Cardiac muscle cell (in vitro differentiated cells and primary cell): ENCODE measurements around the gene MYOF. TPM values are rescaled to one million over a fixed set of nuclear protein-coding genes. Genes with fewer than 3 reads are reported as not detected.

Experiments
- DNase-seq, 2 donors: peaks; one replicate each; pipeline versions ENCODE4 v3.0.0 to v3.0.0-alpha.2; 2010 to 2017; ENCODE audit warnings: low read depth in 1 of 2, low spot score in 1 of 2
- H3K27ac ChIP-seq: fragments of 200-600 bp; sonication (generic); 2 replicates; pipeline ENCODE4 v1.5.1; 2016
- H3K27me3 ChIP-seq: fragments of 200-600 bp; sonication (generic); 2 replicates; pipeline ENCODE4 v1.6.0; 2016; ENCODE audit warnings: control low read depth
- H3K36me3 ChIP-seq: fragments of 200-600 bp; sonication (generic); 2 replicates; pipeline ENCODE4 v1.5.1; 2016; ENCODE audit warnings: control low read depth
- H3K4me1 ChIP-seq: fragments of 200-600 bp; sonication (generic); 2 replicates; pipeline ENCODE4 v1.8.1; 2017; ENCODE audit warnings: low read depth, mild to moderate bottlenecking, mixed run types
- H3K4me3 ChIP-seq: fragments of 200-600 bp; sonication (generic); 2 replicates; pipeline ENCODE4 v1.5.1; 2016; ENCODE audit warnings: mild to moderate bottlenecking
- H3K9me3 ChIP-seq: fragments of 200-600 bp; sonication (generic); 2 replicates; pipeline ENCODE4 v1.5.1; 2017; ENCODE audit warnings: low read depth, mild to moderate bottlenecking, control low read depth
- polyA plus RNA-seq: library from polyadenylated mRNA; unstranded; fragments of >200 nt; fragmentation: Nextera tagmentation; extraction: Ambion mirVana; gene quantifications from 2 replicates; pipeline ENCODE4 v1.2.1, GENCODE V29; 2016
- total RNA-seq: library from RNA; depleted of rRNA; stranded (reverse); fragments of >200 nt; gene quantifications from 2 replicates; pipeline ENCODE4 v1.2.3, GENCODE V29; 2016
- TF ChIP-seq, protein P1 (sequence below): IDR thresholded peaks from 2 replicates; pipeline ENCODE4 v1.5.1; 2012; ENCODE audit warnings: low read depth, mild to moderate bottlenecking, low read length

Gene MYOF
- total and polyA plus RNA-seq, 2 experiments from 2014 or later: 13.4 to 22.4 TPM

GRCh38 chr10:93313798-93314197 is 168.3 kb downstream of the MYOF start:
- no peaks in the 10 kb centered on the region for H3K4me1 ChIP-seq
- H3K36me3 ChIP-seq: peaks cover 3% of the 10 kb centered on the region
- no peak overlapping the region for H3K4me3 ChIP-seq
- no peaks in the 10 kb centered on the region for H3K9me3 ChIP-seq
- no peak for DNase-seq
- TF ChIP-seq, protein P1, sequence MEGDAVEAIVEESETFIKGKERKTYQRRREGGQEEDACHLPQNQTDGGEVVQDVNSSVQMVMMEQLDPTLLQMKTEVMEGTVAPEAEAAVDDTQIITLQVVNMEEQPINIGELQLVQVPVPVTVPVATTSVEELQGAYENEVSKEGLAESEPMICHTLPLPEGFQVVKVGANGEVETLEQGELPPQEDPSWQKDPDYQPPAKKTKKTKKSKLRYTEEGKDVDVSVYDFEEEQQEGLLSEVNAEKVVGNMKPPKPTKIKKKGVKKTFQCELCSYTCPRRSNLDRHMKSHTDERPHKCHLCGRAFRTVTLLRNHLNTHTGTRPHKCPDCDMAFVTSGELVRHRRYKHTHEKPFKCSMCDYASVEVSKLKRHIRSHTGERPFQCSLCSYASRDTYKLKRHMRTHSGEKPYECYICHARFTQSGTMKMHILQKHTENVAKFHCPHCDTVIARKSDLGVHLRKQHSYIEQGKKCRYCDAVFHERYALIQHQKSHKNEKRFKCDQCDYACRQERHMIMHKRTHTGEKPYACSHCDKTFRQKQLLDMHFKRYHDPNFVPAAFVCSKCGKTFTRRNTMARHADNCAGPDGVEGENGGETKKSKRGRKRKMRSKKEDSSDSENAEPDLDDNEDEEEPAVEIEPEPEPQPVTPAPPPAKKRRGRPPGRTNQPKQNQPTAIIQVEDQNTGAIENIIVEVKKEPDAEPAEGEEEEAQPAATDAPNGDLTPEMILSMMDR: no peak
- no peak overlapping the region for H3K27ac ChIP-seq
- H3K27me3 ChIP-seq: no peaks in the 10 kb centered on the region

DNA sequence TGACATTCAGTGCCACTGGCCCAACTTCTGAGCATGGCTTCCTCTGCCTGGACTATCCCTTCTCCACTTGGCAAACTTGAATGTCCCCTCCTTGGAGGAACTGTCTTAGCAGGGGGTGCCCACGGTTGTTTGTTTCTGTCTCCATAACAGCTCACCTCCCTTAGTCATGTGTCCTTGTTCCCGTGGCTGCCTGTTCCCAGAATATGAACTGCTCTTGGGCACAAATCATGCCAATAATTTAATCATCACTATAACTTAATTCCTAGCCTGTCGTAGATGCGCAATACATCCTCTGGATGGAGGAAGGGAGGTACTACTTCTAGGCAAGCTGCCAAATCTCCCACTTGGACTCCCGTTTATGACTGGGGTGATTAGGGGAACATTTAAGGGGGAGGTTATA is 173.1 kb downstream of the MYOF start:
- H3K4me1 ChIP-seq: no peaks in the 10 kb centered on the region
- no peak overlapping the region for H3K27ac ChIP-seq
- H3K4me3 ChIP-seq: no peak overlapping the region
- no peaks in the 10 kb centered on the region for H3K27me3 ChIP-seq
- peaks cover 7% of the 10 kb centered on the region for H3K36me3 ChIP-seq
- no peaks in the 10 kb centered on the region for H3K9me3 ChIP-seq
- TF ChIP-seq, protein P1: no peak
- peak in 1 of 2 donors; percentile 53 for DNase-seq

GRCh38 chr10:93305122-93305521 is 177.0 kb downstream of the MYOF start:
- no peak overlapping the region for H3K27ac ChIP-seq
- H3K27me3 ChIP-seq: no peaks in the 10 kb centered on the region
- no peaks in the 10 kb centered on the region for H3K9me3 ChIP-seq
- peaks cover 7% of the 10 kb centered on the region for H3K36me3 ChIP-seq
- H3K4me1 ChIP-seq: no peaks in the 10 kb centered on the region
- TF ChIP-seq, protein P1: no peak
- no peak for DNase-seq
- H3K4me3 ChIP-seq: no peak overlapping the region

- H3K36me3 ChIP-seq: no peaks in the 10 kb centered on the region
- DNase-seq: no peak
- H3K9me3 ChIP-seq: no peaks in the 10 kb centered on the region
- no peak overlapping the region for H3K27ac ChIP-seq
- H3K4me1 ChIP-seq: no peaks in the 10 kb centered on the region
- TF ChIP-seq, protein P1: no peak
- H3K27me3 ChIP-seq: no peaks in the 10 kb centered on the region
- no peak overlapping the region for H3K4me3 ChIP-seq
Measured at GRCh38 chr10:93300981-93301380, 181.2 kb downstream of the MYOF start.

- Histone ChIP-seq H3K4me3 (no peak overlapping the region), H3K27ac (no peak overlapping the region), H3K27me3 (no peaks in the 10 kb centered on the region), H3K4me1 (no peaks in the 10 kb centered on the region), H3K36me3 (no peaks in the 10 kb centered on the region), H3K9me3 (no peaks in the 10 kb centered on the region)
- DNase-seq: no peak
- TF ChIP-seq, protein P1: no peak
Measured at GRCh38 chr10:93300288-93300917, 181.7 kb downstream of the MYOF start.
